Measurements from ENCODE around the gene CHST4. TPM values are rescaled to one million over a fixed set of nuclear protein-coding genes. Genes with fewer than 3 reads are reported as not detected.
"Not testable (repeated sequence)": the region's sequence is repeated elsewhere in the genome, so short reads cannot be mapped to it uniquely, and the experiment has no call there.

The CHST4 gene
- total RNA-seq, 1 experiment from 2014 or later = 3.1 TPM

- TF ChIP-seq CTCF (conservative IDR thresholded peaks at IDR 0.05) (no peak), EZH2 (IDR thresholded peaks at IDR 0.05; ENCODE audit: low read depth) (no peak)
- H3K4me1 ChIP-seq (replicated peaks; ENCODE audit: insufficient read depth) = peaks cover 17% of the 10 kb centered on the region
- no peak overlapping the region for H3K4me2 ChIP-seq
- no peak for DNase-seq
- intact Hi-C loops (cut with micrococcal nuclease; ENCODE audit: unreplicated experiment) = no loop called here
- ChIA-PET CTCF (no interaction called here), POLR2A (ENCODE audit: unreplicated experiment) (no interaction called here)
- H3K9me3 ChIP-seq (ENCODE audit: insufficient read depth, low read depth) = peaks cover 10% of the 10 kb centered on the region; the same call in 1 of the 2 replicates
- no peak overlapping the region for H3K27ac ChIP-seq
- BruUV-seq (replicated peaks) = no TSS peak
- H4K20me1 ChIP-seq (ENCODE audit: insufficient read depth) = no peaks in the 10 kb centered on the region
- H3K27me3 ChIP-seq (ENCODE audit: insufficient read depth, low read depth) = no peaks in the 10 kb centered on the region
- H3K9me2 ChIP-seq (ENCODE audit: insufficient read depth) = no peaks in the 10 kb centered on the region
- no peak overlapping the region for H2AFZ ChIP-seq
- no peaks in the 10 kb centered on the region for H3K36me3 ChIP-seq (ENCODE audit: low read depth)
- no peaks in the 10 kb centered on the region for H3K79me2 ChIP-seq (ENCODE audit: low read depth)
- H3K4me3 ChIP-seq = no peak overlapping the region
- peaks cover 9% of the 10 kb centered on the region for H3F3A ChIP-seq (ENCODE audit: insufficient read depth, low read depth)
Measured at GRCh38 chr16:71559855-71560254, 33.6 kb downstream of the CHST4 start.

GRCh38 chr16:71561886-71562285 is 35.7 kb downstream of the CHST4 start:
- H3K4me2 ChIP-seq; BruUV-seq (replicated peaks); H3K4me3 ChIP-seq; H4K20me1 ChIP-seq (ENCODE audit: insufficient read depth); H3K36me3 ChIP-seq (ENCODE audit: low read depth); DNase-seq; POLR2A ChIA-PET (ENCODE audit: unreplicated experiment); H3K27ac ChIP-seq; H3K9me2 ChIP-seq (ENCODE audit: insufficient read depth); H3K27me3 ChIP-seq (ENCODE audit: insufficient read depth, low read depth); H2AFZ ChIP-seq; intact Hi-C loops (cut with micrococcal nuclease; ENCODE audit: unreplicated experiment); H3K79me2 ChIP-seq (ENCODE audit: low read depth); CTCF ChIA-PET: not testable (repeated sequence)
- peaks cover 22% of the 10 kb centered on the region for H3F3A ChIP-seq (ENCODE audit: insufficient read depth, low read depth)
- peaks cover 17% of the 10 kb centered on the region for H3K4me1 ChIP-seq (replicated peaks; ENCODE audit: insufficient read depth)
- H3K9me3 ChIP-seq (ENCODE audit: insufficient read depth, low read depth) = peaks cover 10% of the 10 kb centered on the region; the same call in 1 of the 2 replicates

GRCh38 chr16:71562552-71562951 is 36.3 kb downstream of the CHST4 start:
- Histone ChIP-seq H4K20me1 (ENCODE audit: insufficient read depth) (no peaks in the 10 kb centered on the region), H3K4me3 (no peak overlapping the region), H3K27ac (no peak overlapping the region), H3K9me2 (ENCODE audit: insufficient read depth) (no peaks in the 10 kb centered on the region), H3K79me2 (ENCODE audit: low read depth) (no peaks in the 10 kb centered on the region), H3F3A (ENCODE audit: insufficient read depth, low read depth) (peaks cover 22% of the 10 kb centered on the region), H3K36me3 (ENCODE audit: low read depth) (no peaks in the 10 kb centered on the region), H3K4me1 (replicated peaks; ENCODE audit: insufficient read depth) (peaks cover 17% of the 10 kb centered on the region), H2AFZ (no peak overlapping the region), H3K27me3 (ENCODE audit: insufficient read depth, low read depth) (no peaks in the 10 kb centered on the region), H3K9me3 (ENCODE audit: insufficient read depth, low read depth) (peaks cover 10% of the 10 kb centered on the region; the same call in 1 of the 2 replicates), H3K4me2 (no peak overlapping the region)
- intact Hi-C loops (cut with micrococcal nuclease; ENCODE audit: unreplicated experiment) = no loop called here
- TF ChIP-seq EZH2 (IDR thresholded peaks at IDR 0.05; ENCODE audit: low read depth) = no peak
- TF ChIP-seq CTCF (conservative IDR thresholded peaks at IDR 0.05) = no peak
- ChIA-PET CTCF (no interaction called here), POLR2A (ENCODE audit: unreplicated experiment) (no interaction called here)
- no peak for DNase-seq
- BruUV-seq (replicated peaks) = no TSS peak
